Fibroblast of lung (primary cell): ENCODE results near the gene COL4A2.

Source experiments
- CTCF ChIP-seq, 2 donors: IDR thresholded peaks in 1 of 2; conservative IDR thresholded peaks in 1 of 2; 1 replicate in 1 of 2; 2 replicates in 1 of 2; pipeline ENCODE4 v1.5.1; 2011 to 2012; ENCODE audit warnings: low read length in 2 of 2, control low read depth in 1 of 2, inconsistent platforms in 1 of 2, low read depth in 1 of 2, mild to moderate bottlenecking in 1 of 2
- EZH2 ChIP-seq: IDR thresholded peaks from 2 replicates; pipeline ENCODE4 v1.5.1; 2012; ENCODE audit warnings: low read length, control low read depth, mild to moderate bottlenecking; ENCODE audit errors: missing control alignments

- TF ChIP-seq CTCF (conservative IDR thresholded peaks at IDR 0.05 in 1 of 2, IDR thresholded peaks at IDR 0.05 in 1 of 2; ENCODE audit: low read depth in 1 of 2, low read length in 2 of 2), result no peak
- TF ChIP-seq EZH2, result no peak
Measured at GRCh38 chr13:110414931-110415330, 107.8 kb downstream of the COL4A2 start.
